ENCODE results near the gene EPHB1. TPM values are rescaled to one million over a fixed set of nuclear protein-coding genes. Genes with fewer than 3 reads are reported as not detected.
A peak's percentile ranks its signal among the peaks of the same experiment; 100 is the strongest.

Gene EPHB1
- total RNA-seq, 1 experiment from 2014 or later: 2.5 TPM

DNA sequence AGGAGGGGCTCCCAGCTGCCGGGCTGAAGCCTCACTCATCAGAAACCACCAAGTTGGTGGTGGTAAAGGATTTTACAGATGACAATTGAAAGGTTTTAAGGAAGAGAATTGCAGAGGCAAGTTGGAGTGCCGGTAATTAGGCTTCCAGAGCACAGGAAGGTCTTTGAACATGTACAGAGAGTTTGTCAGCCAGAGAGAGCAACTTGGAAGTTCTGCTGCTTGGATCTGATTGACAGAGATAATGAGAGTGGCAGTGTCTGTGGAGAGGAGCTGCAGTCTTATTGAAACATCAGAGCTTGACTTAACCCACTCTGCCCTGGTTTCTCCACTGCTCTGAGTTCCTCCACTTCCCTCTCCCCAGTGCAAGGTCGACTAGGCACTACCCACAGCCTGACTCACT lies 448.6 kb downstream of the EPHB1 start:
- Histone ChIP-seq H3K27me3 (no peaks in the 10 kb centered on the region), H3K36me3 (no peaks in the 10 kb centered on the region), H3K27ac (no peak overlapping the region), H3K4me1 (no peaks in the 10 kb centered on the region), H3K4me3 (no peak overlapping the region), H3K9me3 (replicated peaks) (no peaks in the 10 kb centered on the region)
- DNase-seq: no peak

DNA sequence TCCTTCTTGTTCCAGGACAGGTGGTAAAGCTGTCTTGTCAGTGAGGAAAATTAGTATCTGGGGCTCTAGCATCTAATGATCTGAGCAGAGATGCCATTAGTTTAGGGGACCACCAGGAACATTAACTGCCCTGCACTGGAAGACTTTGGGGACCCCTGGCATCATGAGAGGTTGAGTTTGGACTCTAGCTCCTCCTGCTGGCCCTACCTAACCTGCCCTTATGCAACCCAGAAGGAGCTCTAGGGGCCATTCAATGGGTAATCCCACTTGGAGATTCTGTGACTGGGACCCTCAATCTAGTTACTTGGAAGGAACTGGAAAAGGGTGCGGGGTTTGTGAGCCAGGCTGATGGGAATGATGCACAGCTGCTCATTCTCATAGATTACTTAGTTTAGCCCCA lies 451.0 kb downstream of the EPHB1 start:
- Histone ChIP-seq H3K9me3 (replicated peaks) (no peaks in the 10 kb centered on the region), H3K27ac (no peak overlapping the region), H3K4me3 (no peak overlapping the region), H3K4me1 (no peaks in the 10 kb centered on the region), H3K27me3 (no peaks in the 10 kb centered on the region), H3K36me3 (no peaks in the 10 kb centered on the region)
- peak in 1 of 2 experiments; percentile 11 for DNase-seq

GRCh38 chr3:135248213-135248612 lies 453.2 kb downstream of the EPHB1 start:
- no peaks in the 10 kb centered on the region for H3K9me3 ChIP-seq (replicated peaks)
- H3K27me3 ChIP-seq: no peaks in the 10 kb centered on the region
- no peaks in the 10 kb centered on the region for H3K36me3 ChIP-seq
- no peak overlapping the region for H3K27ac ChIP-seq
- no peak for DNase-seq
- H3K4me3 ChIP-seq: no peak overlapping the region
- H3K4me1 ChIP-seq: no peaks in the 10 kb centered on the region

DNA sequence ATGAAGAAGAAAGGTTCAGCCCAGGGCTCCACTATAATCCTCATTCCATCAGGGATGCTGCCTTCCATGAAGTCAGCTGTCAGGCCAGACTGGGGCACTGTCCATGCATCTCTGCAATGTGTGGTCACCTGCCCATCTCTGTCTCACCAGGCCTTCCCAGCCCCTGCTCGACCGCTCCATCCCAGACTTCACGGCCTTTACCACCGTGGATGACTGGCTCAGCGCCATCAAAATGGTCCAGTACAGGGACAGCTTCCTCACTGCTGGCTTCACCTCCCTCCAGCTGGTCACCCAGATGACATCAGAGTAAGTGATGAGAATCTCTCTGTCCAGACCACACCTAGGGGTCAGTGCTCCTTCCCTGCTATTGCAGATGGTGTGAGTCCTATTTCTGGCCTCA lies 454.1 kb downstream of the EPHB1 start:
- Histone ChIP-seq H3K36me3 (no peaks in the 10 kb centered on the region), H3K4me1 (no peaks in the 10 kb centered on the region), H3K27ac (no peak overlapping the region), H3K9me3 (replicated peaks) (no peaks in the 10 kb centered on the region), H3K4me3 (no peak overlapping the region), H3K27me3 (no peaks in the 10 kb centered on the region)
- no peak for DNase-seq

DNA sequence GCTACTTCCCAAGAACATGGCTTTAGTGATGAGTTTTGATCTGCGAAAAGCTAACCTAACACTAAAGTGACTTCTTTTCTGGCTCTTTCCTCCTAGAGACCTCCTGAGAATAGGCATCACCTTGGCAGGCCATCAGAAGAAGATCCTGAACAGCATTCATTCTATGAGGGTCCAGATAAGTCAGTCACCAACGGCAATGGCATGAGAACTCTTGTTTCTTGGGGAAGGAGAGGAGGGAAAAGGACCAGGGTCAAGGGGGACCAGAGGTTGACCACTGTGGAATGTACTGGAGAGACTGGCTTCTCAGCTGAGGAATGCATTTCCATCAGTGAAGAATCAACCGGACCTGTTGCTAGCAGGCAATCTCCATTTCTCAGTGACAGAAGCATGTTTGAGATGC lies 463.9 kb downstream of the EPHB1 start:
- Histone ChIP-seq H3K27me3 (no peaks in the 10 kb centered on the region), H3K9me3 (replicated peaks) (no peaks in the 10 kb centered on the region), H3K4me1 (no peaks in the 10 kb centered on the region), H3K36me3 (no peaks in the 10 kb centered on the region), H3K27ac (no peak overlapping the region), H3K4me3 (no peak overlapping the region)
- DNase-seq: no peak

GRCh38 chr3:135260025-135260424 lies 465.0 kb downstream of the EPHB1 start:
- Histone ChIP-seq H3K4me3 (no peak overlapping the region), H3K27me3 (no peaks in the 10 kb centered on the region), H3K9me3 (replicated peaks) (no peaks in the 10 kb centered on the region), H3K4me1 (no peaks in the 10 kb centered on the region), H3K36me3 (no peaks in the 10 kb centered on the region), H3K27ac (no peak overlapping the region)
- no peak for DNase-seq

- no peak for DNase-seq
- Histone ChIP-seq H3K4me1 (no peaks in the 10 kb centered on the region), H3K27me3 (no peaks in the 10 kb centered on the region), H3K36me3 (no peaks in the 10 kb centered on the region), H3K27ac (no peak overlapping the region), H3K9me3 (replicated peaks) (no peaks in the 10 kb centered on the region), H3K4me3 (no peak overlapping the region)
Observed at GRCh38 chr3:135261214-135261775, 466.2 kb downstream of the EPHB1 start.

DNA sequence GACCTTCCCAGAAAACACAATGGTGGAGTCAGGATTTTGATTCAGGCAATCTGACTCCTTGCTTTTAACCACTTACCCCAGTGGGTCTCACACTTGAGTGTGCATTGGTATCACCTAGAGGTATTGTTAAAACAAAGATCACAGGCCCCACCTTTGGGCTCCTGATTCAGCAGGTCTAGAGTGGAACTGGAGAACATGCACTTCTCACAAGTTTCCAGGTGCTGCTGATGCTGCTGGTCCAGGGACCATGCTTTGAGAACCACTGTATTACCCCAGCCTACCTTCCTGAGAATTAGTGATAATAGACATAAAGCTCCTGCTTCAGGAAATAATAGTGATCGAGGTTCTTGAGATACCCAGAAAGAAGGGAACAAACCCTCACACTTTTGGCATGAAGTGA lies 466.9 kb downstream of the EPHB1 start:
- DNase-seq: no peak
- no peaks in the 10 kb centered on the region for H3K9me3 ChIP-seq (replicated peaks)
- no peaks in the 10 kb centered on the region for H3K36me3 ChIP-seq
- H3K4me1 ChIP-seq: no peaks in the 10 kb centered on the region
- no peak overlapping the region for H3K27ac ChIP-seq
- H3K27me3 ChIP-seq: no peaks in the 10 kb centered on the region
- no peak overlapping the region for H3K4me3 ChIP-seq

DNA sequence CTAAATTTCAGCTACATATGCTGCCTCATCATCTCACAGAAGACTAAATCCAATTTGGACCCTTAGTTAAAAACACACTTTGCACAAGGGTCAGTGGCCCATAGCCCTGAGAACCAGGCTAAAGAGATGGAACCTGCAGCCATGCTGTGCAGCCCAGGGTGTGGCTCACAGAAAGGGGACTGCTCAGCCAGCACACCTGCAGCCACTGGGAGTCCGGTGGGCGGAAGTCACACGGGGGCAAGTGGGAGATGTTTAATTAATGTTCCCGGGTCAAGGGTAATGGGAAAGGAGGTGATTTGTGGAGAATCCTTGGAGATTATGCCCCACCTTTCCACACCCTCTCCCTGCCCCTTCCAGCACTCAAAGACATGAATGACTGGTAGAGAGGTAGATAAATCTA lies 467.4 kb downstream of the EPHB1 start:
- no peak for DNase-seq
- Histone ChIP-seq H3K27ac (no peak overlapping the region), H3K27me3 (no peaks in the 10 kb centered on the region)

DNA sequence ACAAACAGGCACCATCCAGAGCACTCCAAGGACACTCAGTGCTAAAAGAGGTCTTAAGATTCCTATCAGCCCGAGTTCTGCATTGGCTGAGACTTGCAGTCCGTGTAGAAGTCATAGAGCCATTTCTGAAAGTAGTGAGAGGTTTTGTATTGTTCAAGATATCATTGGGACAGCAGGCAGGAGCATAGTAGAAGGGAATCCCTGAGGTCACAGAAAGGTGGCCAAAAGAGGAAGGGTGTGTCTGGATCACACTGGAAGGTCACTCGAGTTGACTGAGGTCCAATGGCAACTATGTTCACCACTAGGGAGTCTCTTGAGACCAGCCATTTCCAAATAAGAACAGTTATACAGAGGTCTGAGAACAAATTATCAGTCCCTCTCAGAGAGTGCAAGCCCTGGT lies 468.3 kb downstream of the EPHB1 start:
- Histone ChIP-seq H3K36me3 (no peaks in the 10 kb centered on the region), H3K9me3 (replicated peaks) (no peaks in the 10 kb centered on the region), H3K4me1 (no peaks in the 10 kb centered on the region), H3K27ac (no peak overlapping the region), H3K27me3 (no peaks in the 10 kb centered on the region), H3K4me3 (no peak overlapping the region)
- no peak for DNase-seq

More for the DNA sequence above, 467.4 kb downstream of the EPHB1 start:
- no peaks in the 10 kb centered on the region for H3K36me3 ChIP-seq
- H3K4me1 ChIP-seq: no peaks in the 10 kb centered on the region
- H3K4me3 ChIP-seq: no peak overlapping the region
- no peaks in the 10 kb centered on the region for H3K9me3 ChIP-seq (replicated peaks)

DNA sequence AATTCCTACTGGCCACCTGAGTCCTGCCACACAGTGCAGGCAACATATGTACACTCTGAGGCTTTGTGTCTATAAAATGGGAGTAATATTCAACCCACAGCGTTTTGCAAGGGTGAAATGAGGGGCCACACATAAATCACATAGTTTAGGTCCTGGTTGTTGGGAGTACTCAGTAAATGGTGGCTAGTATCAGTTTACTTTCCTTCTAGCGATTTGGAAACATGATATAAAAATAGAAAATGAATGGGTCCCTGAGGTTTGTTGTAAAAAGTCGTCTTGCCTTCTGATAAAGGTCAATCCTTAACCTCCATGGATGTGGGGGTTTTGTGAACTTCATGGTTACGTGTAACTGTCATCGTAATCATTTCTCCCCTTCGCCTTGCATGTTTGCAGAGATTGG lies 472.4 kb downstream of the EPHB1 start:
- no peaks in the 10 kb centered on the region for H3K4me1 ChIP-seq
- no peak for DNase-seq

DNA sequence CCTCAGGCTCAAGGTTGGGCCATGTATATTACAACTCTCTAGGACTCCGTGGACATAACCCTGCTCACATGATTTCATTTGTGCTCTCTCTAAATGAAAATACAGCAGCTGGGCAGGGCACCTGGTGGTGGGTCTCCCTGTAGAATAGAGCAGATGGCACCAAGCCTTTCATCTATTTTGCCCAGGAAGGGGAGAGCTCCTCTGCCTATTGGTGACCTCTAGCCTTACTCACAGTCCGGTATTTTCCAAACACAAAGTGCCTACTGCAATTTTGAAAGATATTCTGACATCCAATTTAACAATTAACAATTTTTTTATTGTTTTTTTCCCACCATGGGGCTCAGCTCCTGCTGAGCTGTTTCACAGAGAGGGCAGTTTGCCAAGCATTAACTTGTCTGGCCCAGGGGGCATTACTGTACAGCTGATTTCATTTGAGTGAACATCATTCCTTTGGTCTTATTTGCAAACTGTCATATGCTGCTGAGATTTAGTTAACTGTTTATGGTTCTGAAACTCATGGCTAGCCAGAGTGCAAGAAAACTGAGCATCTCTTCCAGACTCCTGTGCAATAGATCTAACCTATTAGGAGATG lies 474.0 kb downstream of the EPHB1 start:
- H3K4me1 ChIP-seq: no peaks in the 10 kb centered on the region
- no peak for DNase-seq
- H3K27ac ChIP-seq: no peak overlapping the region
- H3K36me3 ChIP-seq: no peaks in the 10 kb centered on the region
- no peaks in the 10 kb centered on the region for H3K27me3 ChIP-seq
- H3K4me3 ChIP-seq: no peak overlapping the region
- no peaks in the 10 kb centered on the region for H3K9me3 ChIP-seq (replicated peaks)

More for the DNA sequence above, 472.4 kb downstream of the EPHB1 start:
- H3K27ac ChIP-seq: no peak overlapping the region
- no peaks in the 10 kb centered on the region for H3K36me3 ChIP-seq
- H3K9me3 ChIP-seq (replicated peaks): no peaks in the 10 kb centered on the region
- H3K27me3 ChIP-seq: no peaks in the 10 kb centered on the region
- no peak overlapping the region for H3K4me3 ChIP-seq

- no peaks in the 10 kb centered on the region for H3K9me3 ChIP-seq (replicated peaks)
- no peak overlapping the region for H3K27ac ChIP-seq
- no peak for DNase-seq
- no peak overlapping the region for H3K4me3 ChIP-seq
- H3K27me3 ChIP-seq: no peaks in the 10 kb centered on the region
- H3K36me3 ChIP-seq: no peaks in the 10 kb centered on the region
- no peaks in the 10 kb centered on the region for H3K4me1 ChIP-seq
Observed at GRCh38 chr3:135271177-135272025, 476.3 kb downstream of the EPHB1 start.

DNA sequence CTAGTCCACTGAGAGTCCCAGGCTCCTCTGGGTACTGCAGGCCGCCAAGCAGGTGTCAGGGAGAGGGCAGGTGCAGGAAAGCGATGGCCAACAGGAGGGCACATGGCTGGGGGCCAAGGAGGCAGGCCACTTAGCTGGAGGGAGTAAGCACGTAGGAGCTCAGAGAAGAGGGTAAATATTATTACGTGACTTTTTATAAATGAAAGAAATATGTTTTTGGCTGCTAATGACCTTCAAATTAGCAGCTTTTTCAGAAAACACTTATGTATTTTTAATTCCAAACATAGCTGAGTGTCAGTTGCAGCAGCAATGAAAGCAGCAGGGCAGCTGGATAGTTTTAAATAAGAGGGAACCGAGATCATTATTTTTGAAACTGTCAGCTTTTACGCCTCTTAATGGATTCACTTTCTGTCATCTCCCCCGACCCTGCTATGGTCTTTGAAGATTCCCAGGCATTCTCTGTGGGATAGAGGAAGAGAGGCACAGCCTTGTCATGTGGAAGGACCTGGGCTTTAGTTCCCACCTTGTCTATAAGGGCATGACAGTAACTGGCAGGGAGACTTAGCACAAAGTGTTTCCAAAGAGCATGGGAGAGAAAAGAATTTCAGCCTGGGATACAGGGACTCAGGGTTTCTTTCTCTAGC lies 477.1 kb downstream of the EPHB1 start:
- Histone ChIP-seq H3K9me3 (replicated peaks) (no peaks in the 10 kb centered on the region), H3K27ac (no peak overlapping the region), H3K27me3 (no peaks in the 10 kb centered on the region), H3K4me1 (no peaks in the 10 kb centered on the region), H3K4me3 (no peak overlapping the region), H3K36me3 (no peaks in the 10 kb centered on the region)
- no peak for DNase-seq

DNA sequence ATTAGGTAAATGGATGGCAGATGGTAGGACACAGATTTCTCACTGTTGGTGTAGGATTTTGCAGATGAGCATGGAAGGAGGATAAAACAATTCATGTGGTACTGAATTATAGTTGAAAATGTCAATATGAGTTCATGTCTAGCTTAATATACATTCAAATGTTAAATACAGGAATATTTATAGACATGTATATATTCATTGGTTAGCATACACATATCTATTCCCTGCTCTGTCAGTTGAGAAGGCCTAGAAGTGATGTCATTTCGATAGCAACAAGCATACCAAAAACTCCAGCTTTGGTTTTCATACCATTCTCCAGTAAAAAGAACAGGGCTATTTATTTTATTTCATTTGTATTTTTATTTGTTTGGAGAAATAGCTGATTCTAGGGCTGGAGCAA lies 497.1 kb downstream of the EPHB1 start:
- H3K4me1 ChIP-seq: no peaks in the 10 kb centered on the region
- no peak overlapping the region for H3K4me3 ChIP-seq
- DNase-seq: no peak
- H3K36me3 ChIP-seq: no peaks in the 10 kb centered on the region
- H3K9me3 ChIP-seq (replicated peaks): no peaks in the 10 kb centered on the region
- no peak overlapping the region for H3K27ac ChIP-seq
- no peaks in the 10 kb centered on the region for H3K27me3 ChIP-seq

Measured in SJCRH30 (cell line).